Measurements from ENCODE around the gene AKAP8L.

AKAP8L gene

GRCh38 chr19:15432629-15433518, 14.1 kb upstream of the AKAP8L start:
- FAIRE-seq, result no peak

GRCh38 chr19:15432018-15432494, 13.3 kb upstream of the AKAP8L start:
- no peak for FAIRE-seq

- FAIRE-seq, result no peak
Observed at GRCh38 chr19:15431396-15432017, 12.7 kb upstream of the AKAP8L start.

GRCh38 chr19:15430526-15431120, 11.8 kb upstream of the AKAP8L start:
- no peak for FAIRE-seq

GRCh38 chr19:15429825-15430467, 11.2 kb upstream of the AKAP8L start:
- no peak for FAIRE-seq

GRCh38 chr19:15428956-15429824, 10.4 kb upstream of the AKAP8L start:
- FAIRE-seq, result no peak

GRCh38 chr19:15427991-15428471, 9.2 kb upstream of the AKAP8L start:
- FAIRE-seq, result no peak

GRCh38 chr19:15427350-15427700, 8.5 kb upstream of the AKAP8L start:
- FAIRE-seq, result no peak

GRCh38 chr19:15426485-15427349, 7.9 kb upstream of the AKAP8L start:
- no peak for FAIRE-seq

GRCh38 chr19:15425321-15425950, 6.6 kb upstream of the AKAP8L start:
- no peak for FAIRE-seq

GRCh38 chr19:15424692-15425272, 6.0 kb upstream of the AKAP8L start:
- no peak for FAIRE-seq

GRCh38 chr19:15424121-15424520, 5.3 kb upstream of the AKAP8L start:
- no peak for FAIRE-seq

- FAIRE-seq, result no peak
Observed at GRCh38 chr19:15423130-15423529, 4.3 kb upstream of the AKAP8L start.

- no peak for FAIRE-seq
Observed at GRCh38 chr19:15422296-15423075, 3.7 kb upstream of the AKAP8L start.

- FAIRE-seq, result no peak
Observed at GRCh38 chr19:15421721-15422260, 3.0 kb upstream of the AKAP8L start.

GRCh38 chr19:15421136-15421695, 2.4 kb upstream of the AKAP8L start:
- no peak for FAIRE-seq

- FAIRE-seq, result no peak
Observed at GRCh38 chr19:15419413-15420025, 731 bp upstream of the AKAP8L start.

- FAIRE-seq, result no peak
Observed at GRCh38 chr19:15418231-15418578, 583 bp downstream of the AKAP8L start.

All from colon (tissue), 2 donors.